GM04503 (cell line): Measurements from ENCODE around the gene RRP1B.
A peak's percentile ranks its signal among the peaks of the same experiment; 100 is the strongest.
"Not testable (repeated sequence)": the region's sequence is repeated elsewhere in the genome, so short reads cannot be mapped to it uniquely, and the experiment has no call there.

Source experiments
- DNase-seq: peaks from one replicate; pipeline ENCODE4 v3.0.0-alpha.2; 2012; ENCODE audit warnings: low read depth

RRP1B gene

GRCh38 chr21:43701936-43702784 is 42.8 kb downstream of the RRP1B start:
- no peak for DNase-seq

DNA sequence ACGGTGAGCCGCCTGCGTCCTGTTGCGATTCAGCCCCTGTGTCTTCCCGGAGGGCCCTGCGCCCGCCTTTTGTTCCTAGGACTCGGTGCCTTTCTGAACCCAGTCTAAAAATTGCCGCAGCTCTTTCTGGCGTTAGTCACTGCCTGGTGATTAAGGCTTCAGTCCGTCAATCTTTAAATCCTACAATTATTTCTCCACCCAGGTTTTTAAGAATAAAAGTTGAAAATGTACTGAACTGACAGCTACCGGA is 43.4 kb downstream of the RRP1B start:
- DNase-seq: no peak

DNA sequence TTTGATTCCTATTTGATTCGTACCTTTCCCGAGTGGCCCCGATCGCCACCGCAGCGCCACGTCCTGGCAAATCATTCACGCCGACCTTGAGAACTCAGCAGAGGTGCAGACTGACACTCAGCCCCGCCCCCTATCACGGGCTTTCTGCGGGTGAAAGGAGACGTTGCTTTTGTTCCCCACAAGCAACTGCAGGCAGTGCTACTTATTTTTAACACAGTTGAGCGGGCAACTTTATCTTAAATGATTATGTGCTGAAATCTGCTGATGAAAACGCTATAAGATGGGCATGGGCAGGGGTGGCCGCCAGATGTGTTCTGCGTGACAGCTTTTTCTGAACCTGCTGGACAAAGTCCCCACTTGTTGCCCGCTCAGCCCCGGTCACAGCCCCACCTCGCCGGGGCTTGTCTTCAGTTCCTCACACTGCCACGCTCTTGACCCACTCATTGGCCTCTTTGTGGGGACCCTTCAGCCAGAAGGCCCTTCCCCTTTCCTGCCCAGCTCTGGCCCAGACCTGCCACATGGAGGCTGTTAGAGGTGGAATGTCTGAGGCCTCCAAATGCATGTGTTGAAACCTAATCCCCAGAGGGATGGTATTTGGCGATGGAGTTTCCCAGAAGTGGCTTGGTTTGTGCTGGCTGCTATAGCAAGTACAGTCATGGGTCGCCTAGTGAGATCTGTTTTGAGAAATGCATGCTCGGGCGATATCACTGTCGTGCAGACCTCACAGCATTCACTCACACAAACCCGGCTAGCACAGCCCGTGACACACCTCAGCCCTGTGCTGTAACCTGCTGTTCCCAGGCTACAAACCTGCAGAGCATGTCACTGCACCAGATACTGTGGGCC is 43.9 kb downstream of the RRP1B start:
- DNase-seq: peak; percentile 76

GRCh38 chr21:43707462-43707861 is 48.1 kb downstream of the RRP1B start:
- no peak for DNase-seq

GRCh38 chr21:43708745-43709381 is 49.5 kb downstream of the RRP1B start:
- DNase-seq: no peak

DNA sequence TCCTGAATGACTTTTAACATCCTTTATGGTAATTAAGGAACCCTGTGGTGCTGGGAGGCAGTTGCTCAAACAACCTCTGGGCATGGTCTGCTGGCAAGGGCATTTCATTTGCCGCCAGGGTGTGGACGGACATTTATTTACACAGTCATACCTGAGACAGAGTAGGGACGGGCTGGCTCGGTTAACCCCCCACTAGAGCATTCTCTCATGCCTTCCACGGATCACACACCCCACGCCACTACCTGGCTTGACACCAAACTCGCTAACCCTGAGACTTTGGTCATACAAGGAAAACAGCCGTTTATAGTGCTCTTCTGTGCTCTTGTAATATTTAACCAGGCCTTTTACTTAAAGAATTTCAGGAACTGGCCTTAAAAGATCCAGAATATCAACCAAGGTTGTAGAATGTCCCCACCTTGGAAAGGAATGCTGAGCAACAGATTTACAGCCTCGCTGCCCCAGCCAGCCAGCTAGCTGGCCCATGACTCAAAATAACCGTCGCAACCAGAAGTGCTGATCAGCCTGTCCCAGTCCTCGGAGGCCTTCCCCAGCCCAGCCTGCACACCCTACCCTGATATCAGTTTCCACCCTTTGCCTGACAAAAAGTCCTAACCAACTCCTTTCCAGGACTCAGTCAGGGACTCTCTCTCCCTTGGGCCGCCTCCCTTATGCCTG is 53.0 kb downstream of the RRP1B start:
- no peak for DNase-seq

GRCh38 chr21:43713123-43713522 is 53.8 kb downstream of the RRP1B start:
- not testable (repeated sequence) for DNase-seq

DNA sequence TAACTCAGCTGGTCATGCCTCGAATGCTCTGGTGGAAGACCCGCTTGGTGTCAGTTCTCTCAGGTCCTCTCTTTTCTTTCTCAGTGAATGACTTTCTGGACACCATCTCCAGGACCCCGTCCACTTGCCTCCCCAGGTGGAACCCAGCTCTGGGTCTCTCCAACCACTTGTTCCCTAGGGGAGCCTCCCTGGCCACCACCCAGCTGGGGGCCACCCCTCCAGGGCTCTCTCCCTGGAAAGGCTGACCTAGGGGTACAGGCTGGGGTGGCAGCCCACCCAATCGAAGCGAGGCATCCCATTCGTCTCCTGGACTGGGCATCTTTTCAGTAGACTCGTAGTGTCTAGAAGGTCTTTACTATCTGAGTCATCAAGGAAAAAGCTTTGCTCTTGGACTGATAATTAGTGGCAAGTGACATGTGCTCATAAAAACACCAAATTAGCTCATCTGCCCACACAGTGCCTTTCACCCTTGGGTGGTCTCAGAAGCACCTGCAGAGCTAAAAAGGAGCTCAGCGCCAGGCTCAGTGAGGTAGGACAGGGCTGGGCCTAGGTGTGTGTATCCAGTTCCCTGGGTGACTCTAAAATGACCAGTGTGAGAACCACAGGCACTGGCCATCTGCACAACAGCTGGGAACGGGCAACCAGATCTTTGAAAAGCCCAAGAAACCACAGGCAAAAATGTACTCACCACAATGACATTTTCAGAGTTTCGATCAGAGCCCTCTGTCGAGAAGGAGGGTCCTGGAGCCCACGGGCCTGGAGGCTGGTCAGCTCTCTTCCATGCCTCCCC is 57.2 kb downstream of the RRP1B start:
- DNase-seq: no peak

DNA sequence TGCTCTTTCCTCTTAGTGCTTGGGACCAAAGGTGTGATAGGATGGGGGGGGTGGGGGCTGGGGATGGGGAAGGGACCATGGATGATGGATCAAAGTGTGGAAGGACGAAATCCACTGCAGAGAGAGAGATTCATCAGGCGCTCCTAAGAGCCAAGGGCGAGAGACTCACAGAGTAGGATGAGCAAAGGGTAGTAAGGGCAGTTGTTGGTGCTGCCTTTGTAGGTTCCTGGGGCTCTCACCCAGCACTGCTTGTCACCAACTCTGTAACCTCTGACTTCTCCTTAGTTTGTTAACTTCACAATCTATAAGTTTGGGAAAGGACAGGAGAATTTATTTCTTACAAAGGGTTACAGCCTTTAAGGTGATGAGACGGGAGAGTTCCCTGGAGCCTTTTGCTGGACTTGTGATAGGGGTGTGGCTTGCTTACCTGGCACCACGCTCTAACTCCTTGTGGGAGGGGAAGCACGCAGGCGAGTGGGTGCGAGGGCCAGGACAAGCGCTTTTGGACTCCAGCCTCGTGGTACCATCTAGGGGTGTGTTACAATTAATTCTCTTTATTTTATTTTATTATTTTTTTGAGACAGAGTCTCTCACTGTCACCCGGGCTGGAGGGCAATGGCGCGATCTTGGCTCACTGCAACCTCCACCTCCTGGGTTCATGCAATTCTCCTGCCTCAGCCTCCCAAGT is 58.0 kb downstream of the RRP1B start:
- no peak for DNase-seq

GRCh38 chr21:43717967-43718871 is 58.9 kb downstream of the RRP1B start:
- DNase-seq: no peak

DNA sequence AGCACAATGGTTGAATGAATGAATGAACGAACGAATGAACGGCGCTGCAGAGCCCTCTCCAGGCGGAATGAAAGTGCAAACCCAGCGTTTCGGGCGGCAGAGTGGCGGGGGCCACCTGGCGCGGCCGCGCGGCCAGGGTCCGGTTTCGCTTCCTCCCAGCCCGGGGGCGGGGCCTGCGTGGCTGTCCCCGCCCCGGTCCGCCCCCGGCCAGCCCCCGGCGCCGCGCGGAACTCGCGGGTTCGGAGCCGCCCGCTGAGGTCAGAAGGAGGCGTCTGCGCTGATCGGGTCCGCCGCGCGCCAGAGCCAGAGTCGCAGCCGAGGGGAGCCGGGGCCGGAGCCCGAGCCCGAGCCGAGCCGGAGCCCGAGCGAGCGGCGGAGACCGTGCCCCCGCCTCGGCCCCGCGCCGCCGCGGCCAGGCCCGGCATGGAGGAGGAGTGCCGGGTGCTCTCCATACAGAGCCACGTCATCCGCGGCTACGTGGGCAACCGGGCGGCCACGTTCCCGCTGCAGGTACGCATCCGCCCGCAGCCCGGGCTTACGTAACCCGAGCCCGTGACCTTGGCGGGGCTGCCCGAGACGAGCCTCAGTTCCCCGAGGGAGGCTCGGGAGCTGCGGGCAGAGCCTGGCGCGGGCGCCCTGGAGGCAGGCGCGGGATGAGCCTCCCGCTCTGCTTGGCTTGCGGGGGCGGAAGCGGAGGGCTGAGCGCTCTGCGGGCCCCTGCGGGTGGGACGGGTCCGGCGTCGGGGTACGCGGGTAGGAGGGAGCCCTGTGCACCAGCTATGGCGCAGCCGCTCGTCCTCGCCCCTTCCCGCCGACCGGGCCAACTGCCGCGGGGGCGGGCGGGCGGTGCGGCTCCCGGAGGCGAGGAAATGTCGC is 59.8 kb downstream of the RRP1B start, which contains the start of gene PDXK:
Gene PDXK, plus strand, starts transcription at position 258 of the 876 bp plus-strand sequence. Its CDS starts 166 bp downstream, at position 424.
- DNase-seq: no peak

- DNase-seq: no peak
These were observed 60.6 kb downstream of the RRP1B start for GRCh38 chr21:43719748-43720538.

DNA sequence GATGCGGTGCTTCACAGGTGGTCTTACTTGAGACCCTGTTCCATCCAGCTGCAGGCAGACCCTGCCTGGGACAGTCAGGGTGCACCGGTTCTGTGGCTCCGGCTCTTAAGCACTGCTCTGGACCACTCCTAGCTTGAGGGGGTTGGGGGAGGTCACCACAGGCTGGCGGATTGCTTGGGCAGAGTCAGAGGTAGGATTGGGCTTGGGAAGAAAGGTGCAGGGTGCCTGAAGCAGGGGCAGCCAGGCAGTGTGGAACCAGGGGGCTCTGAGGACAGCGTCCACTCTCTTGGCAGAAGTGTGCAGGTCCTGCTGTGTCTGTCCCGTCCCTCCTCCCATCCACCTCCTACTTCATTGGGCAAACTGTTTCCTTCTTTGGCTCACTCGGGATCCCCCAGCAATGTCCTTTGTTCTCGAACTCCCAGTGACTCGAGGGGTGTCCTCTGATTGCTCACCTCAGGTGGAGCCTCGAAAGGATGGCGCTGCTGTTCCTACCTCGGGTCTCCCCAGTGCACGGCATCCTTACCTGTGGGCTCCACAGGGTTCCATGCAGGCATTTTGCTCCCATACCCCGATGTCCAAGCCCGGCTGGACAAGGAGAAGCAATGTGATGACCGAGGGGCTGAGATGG is 61.3 kb downstream of the RRP1B start:
- DNase-seq: no peak

- no peak for DNase-seq
These were observed 61.8 kb downstream of the RRP1B start for GRCh38 chr21:43721206-43721605.

DNA sequence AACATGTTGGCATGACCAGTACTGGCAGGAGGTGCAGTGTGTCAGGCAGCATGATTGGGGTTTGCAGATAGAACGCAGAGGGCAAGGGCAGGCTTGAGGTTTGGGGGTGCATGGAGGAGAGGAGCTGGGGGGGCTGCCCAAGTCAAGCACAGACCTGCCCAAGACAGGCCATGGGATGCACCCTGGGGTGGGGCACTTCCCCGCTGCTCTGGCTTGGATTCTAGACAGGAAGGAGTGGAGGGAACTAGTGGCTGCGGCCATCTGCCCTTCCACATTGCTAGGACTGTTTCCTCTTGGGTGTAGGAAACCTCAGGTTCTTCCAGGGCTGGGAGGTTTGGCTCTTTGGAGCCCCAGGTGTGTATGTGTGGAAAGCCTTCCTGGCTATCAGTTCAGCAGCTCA is 62.6 kb downstream of the RRP1B start:
- DNase-seq: no peak

DNA sequence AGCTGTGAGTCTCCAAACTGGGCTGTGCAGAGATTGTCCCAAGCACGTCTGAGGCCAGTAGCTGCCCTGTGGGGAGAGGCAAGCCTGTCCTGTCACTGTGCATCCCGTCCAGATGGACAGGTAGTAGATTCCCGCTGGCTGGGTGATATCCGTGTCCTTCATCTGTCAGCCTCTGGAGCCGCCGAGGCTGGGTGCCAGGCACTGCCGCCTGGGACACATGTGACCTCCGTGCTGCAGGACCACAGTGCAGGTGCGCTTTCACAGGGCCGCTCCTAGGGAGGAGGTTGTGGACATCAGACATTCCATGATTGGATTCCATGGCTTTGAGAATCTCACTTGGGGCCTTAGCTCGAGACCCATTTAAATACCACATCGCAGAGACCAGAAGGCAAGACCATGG is 64.3 kb downstream of the RRP1B start:
- DNase-seq: no peak
